HuH-7 (cell line): ENCODE measurements around the gene PLXDC2.

Experiments
- DNase-seq: peaks from one replicate; pipeline ENCODE4 v3.0.0; 2011; ENCODE audit warnings: low spot score

Gene PLXDC2

GRCh38 chr10:19941206-19941880 is 125.1 kb downstream of the PLXDC2 start:
- DNase-seq, result no peak

- DNase-seq, result no peak
These were observed 128.9 kb downstream of the PLXDC2 start for GRCh38 chr10:19944911-19945663.

GRCh38 chr10:19946245-19946644 is 130.0 kb downstream of the PLXDC2 start:
- DNase-seq, result no peak

- no peak for DNase-seq
These were observed 130.6 kb downstream of the PLXDC2 start for GRCh38 chr10:19946791-19947190.

GRCh38 chr10:19947215-19947614 is 131.0 kb downstream of the PLXDC2 start:
- DNase-seq, result no peak

GRCh38 chr10:19947656-19948055 is 131.4 kb downstream of the PLXDC2 start:
- no peak for DNase-seq

GRCh38 chr10:19952224-19953010 is 136.2 kb downstream of the PLXDC2 start:
- no peak for DNase-seq

GRCh38 chr10:19954601-19955000 is 138.4 kb downstream of the PLXDC2 start:
- no peak for DNase-seq

- DNase-seq, result no peak
These were observed 140.3 kb downstream of the PLXDC2 start for GRCh38 chr10:19956516-19957032.

- DNase-seq, result peak; percentile 10
These were observed 142.6 kb downstream of the PLXDC2 start for GRCh38 chr10:19958787-19959186.

- no peak for DNase-seq
These were observed 145.1 kb downstream of the PLXDC2 start for GRCh38 chr10:19961076-19962053.

- DNase-seq, result no peak
These were observed 148.4 kb downstream of the PLXDC2 start for GRCh38 chr10:19964625-19965024.

- DNase-seq, result no peak
These were observed 150.5 kb downstream of the PLXDC2 start for GRCh38 chr10:19966751-19967150.

GRCh38 chr10:19967981-19968380 is 151.7 kb downstream of the PLXDC2 start:
- DNase-seq, result no peak

GRCh38 chr10:19968745-19969144 is 152.5 kb downstream of the PLXDC2 start:
- DNase-seq, result no peak

- DNase-seq, result no peak
These were observed 154.0 kb downstream of the PLXDC2 start for GRCh38 chr10:19970256-19970655.

GRCh38 chr10:19970717-19971116 is 154.5 kb downstream of the PLXDC2 start:
- no peak for DNase-seq

- no peak for DNase-seq
These were observed 155.3 kb downstream of the PLXDC2 start for GRCh38 chr10:19971343-19972052.

GRCh38 chr10:19974138-19974537 is 157.9 kb downstream of the PLXDC2 start:
- DNase-seq, result no peak

GRCh38 chr10:19974554-19974953 is 158.3 kb downstream of the PLXDC2 start:
- DNase-seq, result no peak

GRCh38 chr10:19977097-19977521 is 160.9 kb downstream of the PLXDC2 start:
- DNase-seq, result no peak
